Panc1 (cell line): Measurements from ENCODE around the gene CCDC83. TPM values are rescaled to one million over a fixed set of nuclear protein-coding genes. Genes with fewer than 3 reads are reported as not detected.

Experiments
- ATAC-seq: fragments of 200-7000 bp; cut with Tn5 transposase; 2 replicates; pipeline ENCODE4 v1.9.1; 2020; ENCODE audit warnings: mild to moderate bottlenecking, moderate library complexity
- BruUV-seq: library from RNA; stranded (reverse); fragments of 400-500 nt; replicated peaks from 2 replicates; lab custom pipeline; 2021; lab: Mats Ljungman, UMichigan
- CTCF ChIA-PET: fragments of 300-600 bp; sonication (Branson Sonifier 250); formaldehyde crosslinking; loops from one replicate; lab custom pipeline; 2022; ENCODE audit warnings: antibody characterized with exemption; lab: Charles Lee
- POLR2A ChIA-PET: fragments of 300-600 bp; sonication (Branson Sonifier 250); formaldehyde crosslinking; loops from one replicate; lab custom pipeline; 2022; ENCODE audit warnings: antibody characterized with exemption; lab: Charles Lee
- DNase-seq: peaks from one replicate; pipeline ENCODE4 v3.0.0-alpha.2; 2010; ENCODE audit warnings: low read depth, low spot score
- H3K27ac ChIP-seq: 2 replicates; pipeline ENCODE4 v1.5.1; 2011; ENCODE audit warnings: mild to moderate bottlenecking, low read length, inconsistent platforms
- H3K27me3 ChIP-seq: fragments of 200-500 bp; sonication (Bioruptor generic); 2 replicates; pipeline ENCODE4 v1.6.0; 2014; ENCODE audit warnings: low read length, inconsistent platforms; ENCODE audit not compliant: control insufficient read depth, insufficient read depth
- H3K36me3 ChIP-seq: fragments of 200-500 bp; sonication (Bioruptor generic); 2 replicates; pipeline ENCODE4 v1.5.1; 2014; ENCODE audit warnings: inconsistent platforms, mild to moderate bottlenecking, low read length, moderate library complexity; ENCODE audit not compliant: control insufficient read depth, insufficient read depth
- H3K4me1 ChIP-seq: 2 replicates; pipeline ENCODE4 v1.5.1; 2011; ENCODE audit warnings: inconsistent platforms, mild to moderate bottlenecking, low read length, moderate library complexity; ENCODE audit not compliant: control insufficient read depth, insufficient read depth
- H3K4me3 ChIP-seq, 2 experiments: 2 replicates each; pipeline ENCODE4 v1.5.1; 2011 to 2012; ENCODE audit warnings: low read depth in 2 of 2, low read length in 2 of 2, mild to moderate bottlenecking in 2 of 2, inconsistent platforms in 1 of 2, moderate library complexity in 1 of 2
- H3K9me3 ChIP-seq: fragments of 200-500 bp; sonication (Bioruptor generic); 2 replicates; pipeline ENCODE4 v1.5.1; 2014; ENCODE audit warnings: low read depth, mild to moderate bottlenecking, inconsistent platforms, low read length, moderate library complexity; ENCODE audit not compliant: control insufficient read depth, insufficient read depth
- POLR2AphosphoS5 ChIP-seq: IDR thresholded peaks from 2 replicates; pipeline ENCODE4 v1.6.1; 2012; ENCODE audit warnings: mild to moderate bottlenecking, low read depth, low read length, moderate library complexity
- REST ChIP-seq, 2 experiments: IDR thresholded peaks; 2 replicates each; pipeline ENCODE4 v1.6.1; 2011 to 2012; ENCODE audit warnings: low read depth in 2 of 2, control low read depth in 1 of 2, low read length in 1 of 2, mild to moderate bottlenecking in 1 of 2, moderate library complexity in 1 of 2; ENCODE audit not compliant: insufficient read depth in 1 of 2
- SIN3A ChIP-seq: IDR thresholded peaks from 2 replicates; pipeline ENCODE4 v1.6.1; 2012; ENCODE audit warnings: low read depth, mild to moderate bottlenecking, low read length, moderate library complexity, borderline replicate concordance; ENCODE audit not compliant: insufficient read depth
- TCF7L2 ChIP-seq: IDR thresholded peaks from 2 replicates; pipeline ENCODE4 v1.6.1; 2011; ENCODE audit warnings: mild to moderate bottlenecking, low read depth, low read length, inconsistent platforms
- in situ Hi-C: cut with HindIII; loops from 2 replicates; pipeline ENCODE4 v1.10.0; 2016; ENCODE audit warnings: low sequenced_read_pairs, low pct_unique_long_range_greater_than_20kb
- intact Hi-C: fragments of 100-400 bp; cut with micrococcal nuclease; formaldehyde crosslinking; loops from one replicate; pipeline ENCODE4 v1.10.0; 2022; ENCODE audit not compliant: unreplicated experiment
- total RNA-seq: library from RNA; stranded (reverse); gene quantifications from one replicate; pipeline ENCODE4 v1.2.1, GENCODE V29; 2021; ENCODE audit not compliant: unreplicated experiment
- TF ChIP-seq, protein P1 (sequence below): fragments of 450-650 bp; IDR thresholded peaks from 2 replicates; pipeline ENCODE4 v1.5.1; 2017; ENCODE audit warnings: mild to moderate bottlenecking

Gene CCDC83
- total RNA-seq, 1 experiment from 2014 or later = not detected

- in situ Hi-C loops = no loop called here
- TF ChIP-seq SIN3A = no peak
- Histone ChIP-seq H3K27me3 (no peaks in the 10 kb centered on the region), H3K4me3 (no peak overlapping the region), H3K4me1 (no peaks in the 10 kb centered on the region), H3K36me3 (no peaks in the 10 kb centered on the region), H3K9me3 (no peaks in the 10 kb centered on the region), H3K27ac (no peak overlapping the region)
- POLR2A ChIA-PET = no interaction called here
- intact Hi-C loops = loop anchor here (10.0 kb wide), 1 partner anchor 347 kb away; no protein-coding TSS in a partner anchor
- ATAC-seq (peak; percentile 28; the same call in 1 of the 2 replicates), DNase-seq (peak; percentile 28)
- no TSS peak for BruUV-seq
- CTCF ChIA-PET = no interaction called here
These were observed 92.5 kb downstream of the CCDC83 start for GRCh38 chr11:85947431-85948272.

- no peak overlapping the region for H3K4me3 ChIP-seq
- no peaks in the 10 kb centered on the region for H3K4me1 ChIP-seq
- H3K9me3 ChIP-seq = no peaks in the 10 kb centered on the region
- POLR2A ChIA-PET = no interaction called here
- no peak for ATAC-seq
- intact Hi-C loops (loop anchor here (10.0 kb wide), 1 partner anchor 346 kb away; no protein-coding TSS in a partner anchor), in situ Hi-C loops (no loop called here)
- no peak for TF ChIP-seq POLR2AphosphoS5
- no peak for TF ChIP-seq SIN3A
- TF ChIP-seq, protein P1, sequence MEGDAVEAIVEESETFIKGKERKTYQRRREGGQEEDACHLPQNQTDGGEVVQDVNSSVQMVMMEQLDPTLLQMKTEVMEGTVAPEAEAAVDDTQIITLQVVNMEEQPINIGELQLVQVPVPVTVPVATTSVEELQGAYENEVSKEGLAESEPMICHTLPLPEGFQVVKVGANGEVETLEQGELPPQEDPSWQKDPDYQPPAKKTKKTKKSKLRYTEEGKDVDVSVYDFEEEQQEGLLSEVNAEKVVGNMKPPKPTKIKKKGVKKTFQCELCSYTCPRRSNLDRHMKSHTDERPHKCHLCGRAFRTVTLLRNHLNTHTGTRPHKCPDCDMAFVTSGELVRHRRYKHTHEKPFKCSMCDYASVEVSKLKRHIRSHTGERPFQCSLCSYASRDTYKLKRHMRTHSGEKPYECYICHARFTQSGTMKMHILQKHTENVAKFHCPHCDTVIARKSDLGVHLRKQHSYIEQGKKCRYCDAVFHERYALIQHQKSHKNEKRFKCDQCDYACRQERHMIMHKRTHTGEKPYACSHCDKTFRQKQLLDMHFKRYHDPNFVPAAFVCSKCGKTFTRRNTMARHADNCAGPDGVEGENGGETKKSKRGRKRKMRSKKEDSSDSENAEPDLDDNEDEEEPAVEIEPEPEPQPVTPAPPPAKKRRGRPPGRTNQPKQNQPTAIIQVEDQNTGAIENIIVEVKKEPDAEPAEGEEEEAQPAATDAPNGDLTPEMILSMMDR = no peak
- no peak for TF ChIP-seq REST (IDR thresholded peaks at IDR 0.05; ENCODE audit: insufficient read depth in 1 of 2, low read depth in 2 of 2, low read length in 1 of 2)
- TF ChIP-seq TCF7L2 = no peak
- no peaks in the 10 kb centered on the region for H3K27me3 ChIP-seq
- no peak for DNase-seq
- no TSS peak for BruUV-seq
- CTCF ChIA-PET = no interaction called here
- H3K36me3 ChIP-seq = no peaks in the 10 kb centered on the region
- no peak overlapping the region for H3K27ac ChIP-seq
These were observed 93.7 kb downstream of the CCDC83 start for GRCh38 chr11:85948884-85949283.

DNA sequence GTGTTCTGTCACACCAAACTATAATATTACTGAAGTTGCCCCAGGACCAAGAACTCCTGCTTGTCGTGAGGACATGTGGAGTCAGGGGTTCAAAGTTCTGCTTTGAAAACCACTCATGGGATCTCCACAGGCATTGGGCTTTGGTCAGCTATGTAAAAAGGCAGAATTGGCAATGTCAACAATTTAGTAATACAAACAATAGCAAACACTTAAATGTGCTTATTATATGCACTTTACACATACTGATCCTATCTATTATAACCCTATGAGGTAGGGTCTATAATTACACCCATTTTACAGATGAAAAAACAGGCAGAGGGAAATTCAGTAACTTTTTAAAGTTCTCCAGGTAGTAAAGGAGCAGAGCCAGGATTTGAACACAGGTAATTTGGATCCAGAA lies 94.6 kb downstream of the CCDC83 start:
- intact Hi-C loops = loop anchor here (10.0 kb wide), 1 partner anchor 345 kb away; no protein-coding TSS in a partner anchor
- in situ Hi-C loops = no loop called here
- Histone ChIP-seq H3K27ac (no peak overlapping the region), H3K36me3 (no peaks in the 10 kb centered on the region), H3K27me3 (no peaks in the 10 kb centered on the region), H3K9me3 (no peaks in the 10 kb centered on the region), H3K4me3 (no peak overlapping the region), H3K4me1 (no peaks in the 10 kb centered on the region)
- POLR2A ChIA-PET = no interaction called here
- DNase-seq = no peak
- no TSS peak for BruUV-seq
- TF ChIP-seq POLR2AphosphoS5 (no peak), TCF7L2 (no peak), SIN3A (no peak), REST (IDR thresholded peaks at IDR 0.05; ENCODE audit: insufficient read depth in 1 of 2, low read depth in 2 of 2, low read length in 1 of 2) (no peak)
- TF ChIP-seq, protein P1 = no peak
- ATAC-seq = no peak
- CTCF ChIA-PET = no interaction called here
